H9 (cell line): Measurements from ENCODE around the gene POU2F3. TPM values are rescaled to one million over a fixed set of nuclear protein-coding genes. Genes with fewer than 3 reads are reported as not detected.

Source experiments
- DNase-seq: peaks from one replicate; pipeline ENCODE4 v3.0.0-alpha.2; 2017
- H2AFZ ChIP-seq: one replicate; pipeline ENCODE4 v1.6.1; 2013; ENCODE audit warnings: mild to moderate bottlenecking, low read length, control low read depth, moderate library complexity
- H2AK5ac ChIP-seq: 2 replicates; pipeline ENCODE4 v1.6.1; 2013; ENCODE audit warnings: low read length, control low read depth, mixed read lengths; ENCODE audit not compliant: insufficient read length
- H2BK120ac ChIP-seq: one replicate; pipeline ENCODE4 v1.6.1; 2013; ENCODE audit warnings: low read depth, mild to moderate bottlenecking, low read length, control low read depth, inconsistent platforms; ENCODE audit not compliant: poor library complexity, severe bottlenecking
- H2BK12ac ChIP-seq: 2 replicates; pipeline ENCODE4 v1.6.1; 2013; ENCODE audit warnings: low read length, control low read depth, mixed read lengths, low read depth; ENCODE audit not compliant: insufficient read length
- H2BK15ac ChIP-seq: 2 replicates; pipeline ENCODE4 v1.6.1; 2013; ENCODE audit warnings: low read depth, low read length, control low read depth
- H2BK20ac ChIP-seq: one replicate; pipeline ENCODE4 v1.6.1; 2013; ENCODE audit warnings: low read depth, mild to moderate bottlenecking, low read length, control low read depth, inconsistent platforms; ENCODE audit not compliant: poor library complexity, severe bottlenecking
- H2BK5ac ChIP-seq: 2 replicates; pipeline ENCODE4 v1.6.1; 2013; ENCODE audit warnings: low read length, control low read depth, mixed read lengths; ENCODE audit not compliant: insufficient read length
- H3K14ac ChIP-seq: 2 replicates; pipeline ENCODE4 v1.6.1; 2013; ENCODE audit warnings: low read length, control low read depth; ENCODE audit not compliant: insufficient read depth
- H3K18ac ChIP-seq: 2 replicates; pipeline ENCODE4 v1.6.1; 2013; ENCODE audit warnings: low read depth, mild to moderate bottlenecking, mixed read lengths, low read length, control low read depth; ENCODE audit not compliant: insufficient read length
- H3K23ac ChIP-seq: 2 replicates; pipeline ENCODE4 v1.6.1; 2013; ENCODE audit warnings: low read length, control low read depth, mixed read lengths, low read depth; ENCODE audit not compliant: insufficient read length
- H3K23me2 ChIP-seq: 2 replicates; pipeline ENCODE4 v1.6.1; 2013; ENCODE audit warnings: low read depth, mild to moderate bottlenecking, mixed read lengths, low read length, control low read depth; ENCODE audit not compliant: insufficient read length, poor library complexity, severe bottlenecking
- H3K27ac ChIP-seq: 2 replicates; pipeline ENCODE4 v1.5.1; 2013; ENCODE audit warnings: low read length, control low read depth, mixed read lengths, low read depth; ENCODE audit not compliant: insufficient read length
- H3K27me3 ChIP-seq: 2 replicates; pipeline ENCODE4 v1.6.1; 2013; ENCODE audit warnings: low read length, control low read depth, inconsistent platforms; ENCODE audit not compliant: insufficient read depth
- H3K4ac ChIP-seq: 2 replicates; pipeline ENCODE4 v1.6.1; 2013; ENCODE audit warnings: low read depth, mild to moderate bottlenecking, control low read depth, inconsistent platforms, low read length, moderate library complexity
- H3K4me1 ChIP-seq: 2 replicates; pipeline ENCODE4 v1.6.1; 2013; ENCODE audit warnings: low read length, control low read depth, inconsistent platforms; ENCODE audit not compliant: insufficient read depth
- H3K4me2 ChIP-seq: 2 replicates; pipeline ENCODE4 v1.6.1; 2013; ENCODE audit warnings: low read length, control low read depth, mixed read lengths; ENCODE audit not compliant: insufficient read length, insufficient read depth
- H3K56ac ChIP-seq: 2 replicates; pipeline ENCODE4 v1.6.1; 2013; ENCODE audit warnings: low read depth, mild to moderate bottlenecking, mixed read lengths, low read length, control low read depth; ENCODE audit not compliant: insufficient read length
- H3K79me1 ChIP-seq: 2 replicates; pipeline ENCODE4 v1.6.1; 2013; ENCODE audit warnings: low read depth, mild to moderate bottlenecking, moderate library complexity, low read length, control low read depth, inconsistent platforms; ENCODE audit not compliant: insufficient read depth, poor library complexity, severe bottlenecking
- H3K79me2 ChIP-seq: 2 replicates; pipeline ENCODE4 v1.6.1; 2013; ENCODE audit warnings: low read length, control low read depth, inconsistent platforms; ENCODE audit not compliant: insufficient read depth
- H3K9ac ChIP-seq: 2 replicates; pipeline ENCODE4 v1.6.1; 2013; ENCODE audit warnings: low read length, control low read depth, mixed read lengths; ENCODE audit not compliant: insufficient read length; ENCODE audit errors: extremely low read depth
- H3K9me3 ChIP-seq: one replicate; pipeline ENCODE4 v1.6.1; 2013; ENCODE audit warnings: low read depth, low read length, inconsistent platforms; ENCODE audit not compliant: control insufficient read depth
- H3T11ph ChIP-seq: one replicate; pipeline ENCODE4 v1.6.1; 2013; ENCODE audit warnings: mild to moderate bottlenecking, low read length, control low read depth, inconsistent platforms
- H4K20me1 ChIP-seq: one replicate; pipeline ENCODE4 v1.6.1; 2013; ENCODE audit not compliant: control insufficient read depth, insufficient read length, insufficient read depth
- H4K5ac ChIP-seq: 2 replicates; pipeline ENCODE4 v1.6.1; 2013; ENCODE audit warnings: low read depth, mild to moderate bottlenecking, mixed read lengths, low read length, control low read depth; ENCODE audit not compliant: insufficient read length
- H4K8ac ChIP-seq: replicated peaks from 2 replicates; pipeline ENCODE4 v1.6.1; 2013; ENCODE audit warnings: low read length, control low read depth, mixed read lengths, low read depth; ENCODE audit not compliant: insufficient read length
- H4K91ac ChIP-seq: 2 replicates; pipeline ENCODE4 v1.6.1; 2013; ENCODE audit warnings: low read depth, mild to moderate bottlenecking, moderate library complexity, mixed read lengths, low read length, control low read depth; ENCODE audit not compliant: insufficient read length
- H3K27ac Mint-ChIP-seq, 3 experiments: 2 replicates in 2 of 3; 3 replicates in 1 of 3; pipeline ENCODE4 v1.8.0; 2020 to 2021; ENCODE audit warnings: mixed read lengths in 3 of 3, mild to moderate bottlenecking in 1 of 3, moderate library complexity in 1 of 3
- H3K27me3 Mint-ChIP-seq: 2 replicates; pipeline ENCODE4 v1.8.0; 2021; ENCODE audit warnings: low read depth, mild to moderate bottlenecking, moderate library complexity, mixed read lengths
- H3K36me3 Mint-ChIP-seq, 3 experiments: 2 replicates in 2 of 3; 3 replicates in 1 of 3; pipeline ENCODE4 v1.8.0; 2020 to 2021; ENCODE audit warnings: low read depth in 3 of 3, mixed read lengths in 3 of 3; ENCODE audit not compliant: insufficient read depth in 1 of 3
- H3K4me1 Mint-ChIP-seq, 2 experiments: 2 replicates each; pipeline ENCODE4 v1.8.0; 2020; ENCODE audit warnings: mixed read lengths in 2 of 2
- H3K4me3 Mint-ChIP-seq, 2 experiments: 2 replicates in 1 of 2; 3 replicates in 1 of 2; pipeline ENCODE4 v1.8.0; 2020 to 2021; ENCODE audit warnings: mild to moderate bottlenecking in 2 of 2, mixed read lengths in 2 of 2, moderate library complexity in 1 of 2
- H3K9me3 Mint-ChIP-seq, 2 experiments: 2 replicates in 1 of 2; 3 replicates in 1 of 2; pipeline ENCODE4 v1.8.0; 2020; ENCODE audit warnings: mild to moderate bottlenecking in 2 of 2, mixed read lengths in 2 of 2, moderate library complexity in 1 of 2
- WGBS: extraction: QIAGEN DNeasy Blood & Tissue Kit; methylation state at CpG from one replicate; pipeline ENCODE4 v1.1.7; 2013; ENCODE audit warnings: missing lambda C conversion rate, low lambda C conversion rate, mixed read lengths; ENCODE audit not compliant: insufficient read length; ENCODE audit errors: extremely low coverage; 5-methylcytosine and 5-hydroxymethylcytosine counted together
- total RNA-seq: library from RNA; stranded (reverse); gene quantifications from 2 replicates; pipeline ENCODE4 v1.2.1, GENCODE V29; 2021
- TF ChIP-seq, protein P1 (sequence below): fragments of 200-600 bp; sonication (generic); conservative IDR thresholded peaks from 3 replicates; pipeline ENCODE4 v1.8.0; 2021; ENCODE audit warnings: antibody characterized with exemption, mild to moderate bottlenecking

The POU2F3 gene
- total RNA-seq, 1 experiment from 2014 or later: 1.1 TPM

- H3K27me3 ChIP-seq: peaks cover 2% of the 10 kb centered on the region; the same call in 1 of the 2 replicates
These were observed 15.6 kb upstream of the POU2F3 start for GRCh38 chr11:120224361-120224760.

More at GRCh38 chr11:120224361-120224760, 15.6 kb upstream of the POU2F3 start:
- Histone ChIP-seq H2BK15ac (no peak overlapping the region), H3K4me2 (no peak overlapping the region), H3K23me2 (no peaks in the 10 kb centered on the region), H3K9me3 (no peaks in the 10 kb centered on the region), H4K5ac (no peak overlapping the region), H3K4ac (no peak overlapping the region), H3K23ac (no peak overlapping the region), H2BK120ac (no peak overlapping the region), H3T11ph (no peak overlapping the region), H2AK5ac (no peak overlapping the region), H4K20me1 (no peaks in the 10 kb centered on the region), H2BK5ac (no peak overlapping the region), H3K79me1 (no peaks in the 10 kb centered on the region), H2AFZ (no peak overlapping the region), H3K56ac (no peak overlapping the region), H3K14ac (no peak overlapping the region), H4K8ac (no peak overlapping the region), H3K18ac (no peak overlapping the region), H3K79me2 (no peaks in the 10 kb centered on the region), H3K9ac (no peak overlapping the region), H2BK20ac (no peak overlapping the region), H4K91ac (no peak overlapping the region), H3K4me1 (no peaks in the 10 kb centered on the region; the same call in 1 of the 2 replicates), H2BK12ac (no peak overlapping the region), H3K27ac (no peak overlapping the region)
- WGBS: no CpG with 5 or more reads among the region's 6 CpGs
- TF ChIP-seq, protein P1, sequence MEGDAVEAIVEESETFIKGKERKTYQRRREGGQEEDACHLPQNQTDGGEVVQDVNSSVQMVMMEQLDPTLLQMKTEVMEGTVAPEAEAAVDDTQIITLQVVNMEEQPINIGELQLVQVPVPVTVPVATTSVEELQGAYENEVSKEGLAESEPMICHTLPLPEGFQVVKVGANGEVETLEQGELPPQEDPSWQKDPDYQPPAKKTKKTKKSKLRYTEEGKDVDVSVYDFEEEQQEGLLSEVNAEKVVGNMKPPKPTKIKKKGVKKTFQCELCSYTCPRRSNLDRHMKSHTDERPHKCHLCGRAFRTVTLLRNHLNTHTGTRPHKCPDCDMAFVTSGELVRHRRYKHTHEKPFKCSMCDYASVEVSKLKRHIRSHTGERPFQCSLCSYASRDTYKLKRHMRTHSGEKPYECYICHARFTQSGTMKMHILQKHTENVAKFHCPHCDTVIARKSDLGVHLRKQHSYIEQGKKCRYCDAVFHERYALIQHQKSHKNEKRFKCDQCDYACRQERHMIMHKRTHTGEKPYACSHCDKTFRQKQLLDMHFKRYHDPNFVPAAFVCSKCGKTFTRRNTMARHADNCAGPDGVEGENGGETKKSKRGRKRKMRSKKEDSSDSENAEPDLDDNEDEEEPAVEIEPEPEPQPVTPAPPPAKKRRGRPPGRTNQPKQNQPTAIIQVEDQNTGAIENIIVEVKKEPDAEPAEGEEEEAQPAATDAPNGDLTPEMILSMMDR: no peak
- Mint-ChIP-seq H3K4me1 (peaks cover 17 to 29% of the 10 kb centered on the region in 2 experiments), H3K27ac (no peak overlapping the region; a peak in 1 of 7 replicates), H3K27me3 (peaks cover 81% of the 10 kb centered on the region), H3K9me3 (no peaks in the 10 kb centered on the region), H3K4me3 (no peak overlapping the region; a peak in 1 of 5 replicates), H3K36me3 (no peaks in the 10 kb centered on the region; a peak in 1 of 7 replicates)
- no peak for DNase-seq
